Mesenchymal stem cell (in vitro differentiated cells and primary cell): ENCODE measurements around the gene HRH1.
"Not testable (repeated sequence)": the region's sequence is repeated elsewhere in the genome, so short reads cannot be mapped to it uniquely, and the experiment has no call there.

ENCODE experiments used
- DNase-seq: peaks from one replicate; pipeline ENCODE4 v3.0.0-alpha.2; 2013
- H2AFZ ChIP-seq: one replicate; pipeline ENCODE4 v1.6.1; 2013; ENCODE audit warnings: low read depth, mild to moderate bottlenecking, control low read depth, inconsistent platforms, low read length, moderate library complexity
- H2AK5ac ChIP-seq: 2 replicates; pipeline ENCODE4 v1.6.1; 2013; ENCODE audit warnings: low read length, moderate library complexity, mild to moderate bottlenecking, inconsistent platforms; ENCODE audit not compliant: severe bottlenecking
- H2BK120ac ChIP-seq: one replicate; pipeline ENCODE4 v1.6.1; 2013; ENCODE audit warnings: low read depth, mild to moderate bottlenecking, inconsistent platforms, low read length, moderate library complexity
- H2BK12ac ChIP-seq, 2 experiments: one replicate each; pipeline ENCODE4 v1.6.1; 2013; ENCODE audit warnings: inconsistent platforms in 2 of 2, low read length in 2 of 2, mild to moderate bottlenecking in 2 of 2, moderate library complexity in 2 of 2, control low read depth in 1 of 2
- H2BK15ac ChIP-seq: one replicate; pipeline ENCODE4 v1.6.1; 2013; ENCODE audit warnings: mild to moderate bottlenecking, low read depth, inconsistent platforms; ENCODE audit not compliant: poor library complexity, severe bottlenecking
- H2BK5ac ChIP-seq: 2 replicates; pipeline ENCODE4 v1.6.1; 2013; ENCODE audit warnings: low read depth, mild to moderate bottlenecking, low read length, control low read depth, inconsistent platforms; ENCODE audit not compliant: poor library complexity, severe bottlenecking
- H3K14ac ChIP-seq, 2 experiments: one replicate each; pipeline ENCODE4 v1.6.1; 2013; ENCODE audit warnings: inconsistent platforms in 2 of 2, low read length in 2 of 2, control low read depth in 1 of 2, mild to moderate bottlenecking in 1 of 2, moderate library complexity in 1 of 2
- H3K18ac ChIP-seq, 2 experiments: one replicate each; pipeline ENCODE4 v1.6.1; 2013; ENCODE audit warnings: inconsistent platforms in 2 of 2, low read length in 2 of 2, control low read depth in 1 of 2, low read depth in 1 of 2, mild to moderate bottlenecking in 1 of 2
- H3K23ac ChIP-seq, 2 experiments: one replicate each; pipeline ENCODE4 v1.6.1; 2013; ENCODE audit warnings: inconsistent platforms in 2 of 2, low read length in 2 of 2, mild to moderate bottlenecking in 2 of 2, moderate library complexity in 2 of 2, control low read depth in 1 of 2
- H3K27ac ChIP-seq: 2 replicates; pipeline ENCODE4 v1.5.1; 2013; ENCODE audit warnings: mild to moderate bottlenecking, moderate library complexity, low read length, control low read depth, inconsistent platforms; ENCODE audit not compliant: poor library complexity, severe bottlenecking
- H3K27me3 ChIP-seq, 2 experiments: 2 replicates each; pipeline versions ENCODE4 v1.6.1 to v1.7.0; 2013; ENCODE audit warnings: low read length in 2 of 2, mild to moderate bottlenecking in 2 of 2, moderate library complexity in 2 of 2, control low read depth in 1 of 2, inconsistent platforms in 1 of 2; ENCODE audit not compliant: control insufficient read depth in 1 of 2, insufficient read depth in 1 of 2
- H3K36me3 ChIP-seq, 2 experiments: 2 replicates each; pipeline versions ENCODE4 v1.6.1 to v1.7.0; 2013; ENCODE audit warnings: low read length in 2 of 2, control low read depth in 1 of 2, inconsistent platforms in 1 of 2, low read depth in 1 of 2, mild to moderate bottlenecking in 1 of 2; ENCODE audit not compliant: insufficient read depth in 2 of 2, control insufficient read depth in 1 of 2
- H3K4ac ChIP-seq, 2 experiments: one replicate each; pipeline ENCODE4 v1.6.1; 2013; ENCODE audit warnings: inconsistent platforms in 2 of 2, low read length in 2 of 2, mild to moderate bottlenecking in 2 of 2, moderate library complexity in 2 of 2, control low read depth in 1 of 2, low read depth in 1 of 2
- H3K4me1 ChIP-seq: 2 replicates; pipeline ENCODE4 v1.6.1; 2013; ENCODE audit warnings: low read depth, low read length, control low read depth; ENCODE audit not compliant: control insufficient read depth, insufficient read depth
- H3K4me2 ChIP-seq: 2 replicates; pipeline ENCODE4 v1.6.1; 2013; ENCODE audit warnings: low read length, mild to moderate bottlenecking, inconsistent platforms; ENCODE audit not compliant: poor library complexity, severe bottlenecking
- H3K4me3 ChIP-seq, 2 experiments: 2 replicates each; pipeline versions ENCODE4 v1.5.1 to v1.7.0; 2013; ENCODE audit warnings: low read length in 2 of 2, mild to moderate bottlenecking in 2 of 2, control low read depth in 1 of 2, low read depth in 1 of 2; ENCODE audit not compliant: insufficient read depth in 1 of 2
- H3K79me1 ChIP-seq: replicated peaks from 2 replicates; pipeline ENCODE4 v1.6.1; 2013; ENCODE audit warnings: mild to moderate bottlenecking, control low read depth, low read length, inconsistent platforms; ENCODE audit not compliant: poor library complexity, severe bottlenecking
- H3K9ac ChIP-seq: 2 replicates; pipeline ENCODE4 v1.7.0; 2013; ENCODE audit warnings: mild to moderate bottlenecking, low read length, moderate library complexity
- H3K9me3 ChIP-seq: 2 replicates; pipeline ENCODE4 v1.7.0; 2013; ENCODE audit warnings: mild to moderate bottlenecking, low read length; ENCODE audit not compliant: control insufficient read depth
- H4K8ac ChIP-seq: one replicate; pipeline ENCODE4 v1.6.1; 2013; ENCODE audit warnings: inconsistent platforms, mild to moderate bottlenecking, low read length, moderate library complexity
- H4K91ac ChIP-seq: one replicate; pipeline ENCODE4 v1.6.1; 2013; ENCODE audit warnings: mild to moderate bottlenecking, low read length, inconsistent platforms
- WGBS: methylation state at CpG from one replicate; pipeline ENCODE4 v1.1.7; 2013; ENCODE audit warnings: mixed read lengths; 5-methylcytosine and 5-hydroxymethylcytosine counted together

HRH1 gene

DNA sequence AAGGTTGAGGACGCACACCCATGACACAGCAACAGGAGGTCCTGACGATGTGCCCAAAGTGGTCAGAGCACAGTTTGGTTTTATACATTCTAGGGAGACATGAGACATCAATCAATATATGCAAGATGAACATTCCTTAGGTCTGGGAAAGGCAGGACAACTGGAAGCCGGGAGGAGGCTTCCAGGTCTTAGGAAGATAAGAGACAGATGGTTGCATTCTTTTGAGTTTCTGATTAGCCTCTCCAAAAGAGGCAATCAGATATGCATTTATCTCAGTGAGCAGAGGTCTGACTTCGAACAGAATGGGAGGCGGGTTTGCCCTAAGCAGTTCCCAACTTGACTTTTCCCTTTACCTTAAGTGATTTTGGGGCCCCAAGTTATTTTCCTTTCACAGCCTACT, 101.2 kb downstream of the HRH1 start:
- H4K8ac ChIP-seq, H3K27me3 ChIP-seq, H3K27ac ChIP-seq, H2AFZ ChIP-seq, H2BK120ac ChIP-seq, H2BK5ac ChIP-seq, H2BK12ac ChIP-seq, H2BK15ac ChIP-seq, H3K9ac ChIP-seq, H2AK5ac ChIP-seq, DNase-seq, H3K4ac ChIP-seq, H4K91ac ChIP-seq, H3K9me3 ChIP-seq, H3K18ac ChIP-seq, H3K23ac ChIP-seq, H3K4me2 ChIP-seq, H3K4me1 ChIP-seq, H3K4me3 ChIP-seq, H3K14ac ChIP-seq: not testable (repeated sequence)
- WGBS = 85% methylated on average over 5 of the region's 5 CpGs
- Histone ChIP-seq H3K79me1 (peaks cover 21% of the 10 kb centered on the region), H3K36me3 (peaks cover 26 to 34% of the 10 kb centered on the region in 2 experiments)

GRCh38 chr3:11258958-11259357, 104.7 kb downstream of the HRH1 start:
- WGBS = 95% methylated on average over 11 of the region's 11 CpGs
- no peak overlapping the region for H2AK5ac ChIP-seq
- no peak overlapping the region for H3K4me2 ChIP-seq
- H2BK5ac ChIP-seq = no peak overlapping the region
- H4K8ac ChIP-seq = no peak overlapping the region
- H3K9ac ChIP-seq = no peak overlapping the region
- H3K27ac ChIP-seq = no peak overlapping the region
- H3K27me3 ChIP-seq = no peaks in the 10 kb centered on the region
- H4K91ac ChIP-seq = no peak overlapping the region
- no peaks in the 10 kb centered on the region for H3K9me3 ChIP-seq
- H3K4ac ChIP-seq = no peak overlapping the region
- H2AFZ ChIP-seq = no peak overlapping the region
- no peak overlapping the region for H3K18ac ChIP-seq
- no peak overlapping the region for H2BK12ac ChIP-seq
- no peak for DNase-seq
- H3K36me3 ChIP-seq = peaks cover 28 to 57% of the 10 kb centered on the region in 2 experiments
- no peak overlapping the region for H2BK15ac ChIP-seq
- H3K14ac ChIP-seq = no peak overlapping the region
- no peak overlapping the region for H2BK120ac ChIP-seq
- no peaks in the 10 kb centered on the region for H3K4me1 ChIP-seq
- H3K23ac ChIP-seq = no peak overlapping the region
- H3K4me3 ChIP-seq = no peak overlapping the region
- H3K79me1 ChIP-seq = peaks cover 12% of the 10 kb centered on the region

GRCh38 chr3:11260460-11260859, 106.2 kb downstream of the HRH1 start:
- Histone ChIP-seq H3K14ac (no peak overlapping the region), H3K23ac (no peak overlapping the region), H3K79me1 (peaks cover 6% of the 10 kb centered on the region), H2BK15ac (no peak overlapping the region), H3K4me2 (no peak overlapping the region), H3K4me3 (no peak overlapping the region), H2AK5ac (no peak overlapping the region), H2AFZ (no peak overlapping the region), H4K91ac (no peak overlapping the region), H3K27me3 (no peaks in the 10 kb centered on the region), H2BK12ac (no peak overlapping the region), H3K4ac (no peak overlapping the region), H4K8ac (no peak overlapping the region), H3K36me3 (peaks cover 19 to 46% of the 10 kb centered on the region in 2 experiments), H3K27ac (no peak overlapping the region), H3K4me1 (no peaks in the 10 kb centered on the region), H3K9ac (no peak overlapping the region), H3K9me3 (no peaks in the 10 kb centered on the region), H2BK120ac (no peak overlapping the region), H3K18ac (no peak overlapping the region), H2BK5ac (no peak overlapping the region)
- DNase-seq = no peak
- 92% methylated on average over 3 of the region's 3 CpGs for WGBS

DNA sequence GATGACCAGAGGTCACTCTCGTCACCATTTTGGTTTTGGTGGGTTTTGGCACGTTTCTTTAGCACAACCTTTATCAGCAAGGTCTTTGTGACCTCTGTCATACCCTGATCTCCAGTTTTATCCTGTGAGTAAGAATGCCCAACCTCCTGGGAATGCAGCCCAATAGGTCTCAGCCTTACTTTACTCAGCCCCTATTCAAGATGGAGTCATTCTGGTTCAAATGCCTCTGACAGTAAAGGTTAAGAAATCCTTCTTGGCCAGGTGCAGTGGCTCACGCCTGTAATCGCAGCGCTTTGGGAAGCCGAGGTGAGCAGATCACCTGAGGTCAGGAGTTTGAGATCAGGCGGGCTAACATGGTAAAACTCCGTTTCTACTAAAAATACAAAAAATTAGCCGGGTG, 114.7 kb downstream of the HRH1 start:
- Histone ChIP-seq H3K4me3 (no peak overlapping the region), H3K18ac (no peak overlapping the region), H4K8ac (no peak overlapping the region), H3K23ac (no peak overlapping the region), H2AFZ (no peak overlapping the region), H3K4me2 (no peak overlapping the region), H3K27ac (no peak overlapping the region), H2BK120ac (no peak overlapping the region), H3K4ac (no peak overlapping the region), H3K9me3 (no peaks in the 10 kb centered on the region), H2BK12ac (no peak overlapping the region), H3K4me1 (peaks cover 6% of the 10 kb centered on the region), H2BK15ac (no peak overlapping the region), H3K79me1 (peaks cover 3% of the 10 kb centered on the region), H3K36me3 (no peaks in the 10 kb centered on the region), H2AK5ac (no peak overlapping the region), H3K14ac (no peak overlapping the region), H3K27me3 (no peaks in the 10 kb centered on the region), H3K9ac (no peak overlapping the region), H4K91ac (no peak overlapping the region), H2BK5ac (no peak overlapping the region)
- no peak for DNase-seq
- 82% methylated on average over 9 of the region's 9 CpGs for WGBS
